ENCODE results near the gene BACH2.
"Not testable (repeated sequence)": the region's sequence is repeated elsewhere in the genome, so short reads cannot be mapped to it uniquely, and the experiment has no call there.

Gene BACH2

DNA sequence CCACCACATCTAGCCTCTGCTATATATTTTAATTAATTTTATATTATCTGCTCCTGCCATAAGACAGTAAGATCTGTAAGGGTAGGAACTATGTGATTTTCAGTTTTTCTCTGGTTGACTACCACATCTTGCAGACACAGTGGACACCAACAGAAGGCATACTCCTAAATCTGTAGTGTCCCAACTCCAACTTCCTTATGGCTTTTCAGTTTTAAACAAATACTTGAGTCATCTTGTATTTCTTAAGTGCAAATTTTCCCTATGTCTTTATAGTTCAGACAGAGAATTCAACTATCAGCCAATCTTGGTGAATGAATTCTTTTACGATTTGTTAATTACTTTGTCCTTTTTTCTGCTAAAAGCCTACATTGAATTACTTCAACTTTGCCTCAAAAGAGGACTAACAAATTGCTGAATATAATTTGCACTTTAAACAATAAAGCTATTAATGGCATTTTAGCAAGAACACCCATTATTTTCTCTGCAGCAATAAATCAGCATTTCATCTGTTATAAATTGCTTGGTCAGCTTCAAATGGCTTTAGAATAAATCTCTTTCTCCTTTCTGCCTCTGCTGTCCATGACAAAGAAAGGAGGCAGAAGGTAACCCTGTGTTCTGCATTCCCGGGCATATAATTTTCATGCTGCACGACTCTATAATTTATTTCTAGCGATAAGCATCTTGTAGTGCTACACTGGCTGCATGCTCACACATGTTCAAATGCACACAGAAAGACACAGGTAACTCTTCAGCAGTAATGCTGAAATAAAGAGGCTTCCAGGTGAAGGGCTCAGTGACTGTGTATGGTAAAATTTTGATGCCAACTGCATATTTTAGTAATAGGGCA is 144.8 kb downstream of the BACH2 start:
- no peak for DNase-seq

DNA sequence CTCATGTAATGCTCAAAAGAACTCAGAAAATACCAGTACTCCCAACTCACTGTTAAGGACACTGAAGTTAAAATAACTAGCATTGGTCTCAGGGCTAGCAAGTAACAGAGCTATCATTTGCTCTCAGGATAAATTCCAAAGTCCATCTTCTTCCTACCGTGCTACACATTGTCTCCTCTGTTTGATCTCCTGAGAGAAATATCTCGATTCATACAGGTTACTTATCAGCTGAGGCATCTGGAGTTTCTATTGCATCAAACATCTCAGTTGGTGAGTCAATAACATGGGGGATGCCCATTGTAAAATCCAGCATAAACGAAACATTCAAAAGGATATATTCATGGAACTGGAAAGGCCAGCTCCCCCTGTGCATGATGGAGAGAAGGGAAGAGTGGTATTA is 147.4 kb downstream of the BACH2 start:
- DNase-seq = no peak

DNA sequence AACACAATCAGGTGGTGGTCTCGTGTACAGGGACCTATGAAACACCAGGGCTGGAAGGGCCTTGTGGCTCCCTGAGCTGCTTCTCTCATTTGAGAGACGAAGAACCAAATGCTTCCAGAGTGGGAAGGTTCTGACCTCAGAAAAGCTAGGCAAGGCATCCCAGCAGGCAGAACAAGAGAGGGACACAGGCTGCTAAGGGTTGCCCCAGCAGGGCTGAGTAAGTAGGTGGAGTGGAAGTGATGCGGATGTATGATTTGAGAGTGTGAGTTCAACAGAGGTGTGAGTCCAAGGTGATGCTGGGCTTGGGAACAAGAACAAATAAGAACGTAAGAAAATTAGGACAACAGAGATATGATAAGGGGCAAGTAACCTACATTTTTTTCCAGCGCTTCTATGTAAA is 147.8 kb downstream of the BACH2 start:
- no peak for DNase-seq

- no peak for DNase-seq
Measured at GRCh38 chr6:90146921-90147649, 149.6 kb downstream of the BACH2 start.

- DNase-seq = no peak
Measured at GRCh38 chr6:90146024-90146423, 150.6 kb downstream of the BACH2 start.

GRCh38 chr6:90144928-90145555 is 151.6 kb downstream of the BACH2 start:
- DNase-seq = no peak

- DNase-seq = peak in 1 of 5 donors; percentile 12
Measured at GRCh38 chr6:90144396-90144795, 152.2 kb downstream of the BACH2 start.

DNA sequence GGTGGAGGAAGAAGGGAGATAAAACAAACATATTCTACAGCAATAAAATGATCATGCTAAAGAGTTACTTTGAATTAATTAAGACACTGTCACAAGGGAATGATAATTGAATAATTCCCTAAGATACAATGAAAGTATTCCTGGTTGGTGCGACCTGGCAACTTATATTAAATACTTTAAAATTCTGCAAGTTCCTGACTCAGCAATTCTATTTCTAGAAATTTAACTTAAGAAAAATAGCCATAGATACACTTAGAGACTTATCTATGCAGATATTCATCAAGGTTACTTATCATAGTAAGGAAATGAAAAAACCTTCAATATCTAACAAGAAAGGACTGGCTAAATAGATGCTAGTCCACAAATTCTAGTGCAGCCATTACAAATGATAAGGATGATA is 156.0 kb downstream of the BACH2 start:
- DNase-seq = no peak

DNA sequence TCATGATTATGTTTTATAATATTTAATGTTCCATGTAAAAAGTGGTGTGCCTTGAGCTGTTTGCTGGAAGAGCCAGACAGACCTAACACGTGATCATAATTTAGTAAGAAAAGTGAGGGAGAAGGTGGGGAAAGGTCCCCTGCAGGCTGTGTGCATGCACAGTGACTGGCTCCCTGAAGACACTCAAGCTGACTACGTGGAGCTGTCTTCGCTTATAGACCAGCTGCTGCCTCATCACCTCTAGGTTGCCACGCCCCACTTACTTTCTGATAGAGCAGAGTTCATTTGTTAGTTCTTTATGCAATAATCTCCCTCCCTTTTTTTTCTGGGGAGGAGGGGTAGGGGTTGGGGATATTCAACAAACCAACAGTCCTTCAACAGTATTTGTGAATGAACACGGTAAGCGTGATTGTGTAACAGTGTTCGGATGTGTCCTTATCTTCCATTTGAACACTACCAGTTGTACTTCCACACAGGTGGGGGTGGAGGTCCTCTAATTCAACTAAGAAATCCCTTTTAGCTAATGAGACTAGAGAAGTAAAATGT is 157.3 kb downstream of the BACH2 start:
- no peak for DNase-seq

- DNase-seq = no peak
Measured at GRCh38 chr6:90136837-90137568, 159.6 kb downstream of the BACH2 start.

GRCh38 chr6:90136176-90136575 is 160.5 kb downstream of the BACH2 start:
- DNase-seq = no peak

- DNase-seq = no peak
Measured at GRCh38 chr6:90135667-90136066, 161.0 kb downstream of the BACH2 start.

GRCh38 chr6:90133664-90134063 is 163.0 kb downstream of the BACH2 start:
- DNase-seq = not testable (repeated sequence)

DNA sequence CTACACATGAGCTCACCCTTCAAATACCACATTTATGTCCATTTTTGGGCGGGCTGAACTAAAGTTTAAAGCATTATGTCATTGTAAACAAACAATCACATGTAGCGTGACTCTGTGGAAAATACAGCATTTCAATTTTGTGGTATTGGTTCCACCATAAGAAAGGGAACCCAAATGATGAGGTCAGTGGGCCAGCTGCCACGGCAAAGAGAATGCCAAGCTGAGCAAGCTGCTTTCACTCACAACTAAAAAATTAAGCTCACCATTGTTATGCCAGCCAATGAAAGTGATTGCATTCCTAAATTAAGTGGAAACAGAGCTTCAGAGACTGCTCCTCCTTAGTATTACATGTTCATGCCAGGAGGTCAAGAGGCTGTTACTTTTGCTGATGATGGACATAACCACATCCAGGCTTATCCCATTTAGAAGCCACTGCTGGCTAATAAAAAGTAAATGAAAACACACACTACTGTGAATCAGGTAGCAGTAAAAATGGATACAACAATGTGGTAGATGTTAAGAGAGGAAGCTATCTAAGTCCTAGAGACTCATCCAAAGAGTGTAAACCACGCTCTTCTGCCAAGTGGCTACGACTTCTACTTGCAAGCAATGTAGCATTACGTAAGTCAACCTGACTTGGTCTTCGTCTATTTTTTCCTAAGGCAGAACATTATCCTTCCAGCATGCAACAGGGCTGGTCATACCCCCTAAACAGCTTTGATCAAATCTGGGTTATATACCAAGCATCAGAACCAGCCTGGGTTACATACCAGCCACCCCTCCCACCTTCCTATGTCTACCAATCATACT is 164.8 kb downstream of the BACH2 start:
- DNase-seq = no peak

DNA sequence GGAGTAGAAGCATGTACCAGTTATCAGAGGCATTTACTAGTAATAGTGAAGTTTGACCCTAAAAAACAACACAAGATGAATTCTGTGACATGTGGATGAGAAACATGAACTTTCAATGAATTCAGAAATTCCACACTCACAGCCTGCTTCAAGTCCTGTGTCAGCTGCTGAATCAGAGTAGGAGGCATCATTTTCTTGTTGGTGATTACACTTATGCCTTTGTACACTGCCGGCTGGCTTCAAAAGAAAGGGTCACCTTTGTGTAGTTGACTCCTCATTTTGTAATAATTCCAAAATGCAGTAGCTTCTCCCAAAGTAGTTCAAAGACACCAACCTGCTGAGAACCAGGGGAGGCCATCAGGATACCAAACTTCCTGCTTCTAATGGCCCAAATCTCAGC is 165.5 kb downstream of the BACH2 start:
- no peak for DNase-seq

DNA sequence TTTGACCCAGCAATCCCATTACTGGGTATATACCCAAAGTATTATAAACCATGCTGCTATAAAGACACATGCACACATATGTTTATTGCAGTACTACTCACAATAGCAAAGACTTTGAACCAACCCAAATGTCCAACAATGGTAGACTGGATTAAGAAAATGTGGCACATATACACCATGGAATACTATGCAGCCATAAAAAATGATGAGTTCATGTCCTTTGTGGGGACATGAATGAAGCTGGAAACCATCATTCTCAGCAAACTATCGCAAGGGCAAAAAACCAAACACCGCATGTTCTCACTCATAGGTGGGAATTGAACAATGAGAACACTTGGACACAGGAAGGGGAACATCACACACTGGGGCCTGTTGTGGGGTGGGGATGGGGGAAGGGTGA is 168.0 kb downstream of the BACH2 start:
- DNase-seq = not testable (repeated sequence)

DNA sequence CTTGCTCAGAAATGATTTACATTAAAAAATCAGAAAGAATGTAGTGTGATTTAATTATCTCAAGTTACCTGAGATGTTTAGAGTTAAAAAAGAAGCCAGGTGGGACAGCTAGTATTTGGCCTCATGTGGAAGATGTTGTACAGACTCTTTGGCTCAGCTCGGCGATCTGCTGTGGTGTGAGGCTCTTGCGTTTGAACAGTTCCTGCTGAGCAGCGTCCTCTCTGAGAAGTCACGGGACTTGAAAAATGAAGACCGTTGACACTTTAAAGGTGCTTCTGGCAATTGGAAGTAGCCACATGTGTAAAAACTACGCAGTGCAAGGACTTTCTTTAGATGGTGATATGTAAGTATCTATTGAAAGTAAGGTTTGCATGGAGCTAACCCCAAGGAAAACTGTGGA is 169.0 kb downstream of the BACH2 start:
- no peak for DNase-seq

DNA sequence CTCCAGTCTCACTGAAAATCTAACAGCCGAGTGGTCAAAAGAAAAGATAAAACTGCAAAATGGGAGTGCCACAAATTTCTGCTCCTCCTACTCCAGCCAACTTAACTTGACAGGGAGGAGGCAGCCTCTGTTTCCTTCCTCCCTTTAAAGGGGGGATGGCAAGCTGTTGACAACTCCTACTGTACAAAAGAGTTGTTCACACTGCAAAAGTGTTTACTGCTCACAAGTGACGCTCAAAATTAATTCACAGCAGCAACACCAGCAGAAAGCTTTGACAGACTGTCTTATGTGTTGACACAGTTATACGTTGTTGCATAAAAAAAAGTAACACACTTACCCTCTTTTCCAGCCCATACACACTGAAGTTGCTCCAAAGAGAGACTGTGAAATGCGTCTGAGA is 169.8 kb downstream of the BACH2 start:
- no peak for DNase-seq

DNA sequence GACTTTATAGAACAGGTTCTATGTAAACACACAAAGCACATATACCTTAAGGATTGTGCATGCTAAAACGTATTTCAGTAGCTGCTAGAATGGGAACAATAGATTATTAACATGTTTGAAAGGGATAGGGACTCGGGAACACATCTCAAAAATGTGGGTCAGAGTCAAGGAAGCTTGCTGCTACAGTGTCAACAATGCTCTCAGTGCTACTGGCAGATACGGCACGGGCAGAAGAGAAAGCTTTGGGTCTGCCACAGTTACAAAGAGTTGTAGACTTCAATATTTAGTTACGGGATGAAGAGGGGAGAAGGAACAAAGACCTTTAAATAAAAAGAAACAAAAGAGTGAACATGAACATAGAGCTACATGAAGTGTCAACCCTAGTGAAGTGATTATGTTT is 170.5 kb downstream of the BACH2 start:
- DNase-seq = no peak

DNA sequence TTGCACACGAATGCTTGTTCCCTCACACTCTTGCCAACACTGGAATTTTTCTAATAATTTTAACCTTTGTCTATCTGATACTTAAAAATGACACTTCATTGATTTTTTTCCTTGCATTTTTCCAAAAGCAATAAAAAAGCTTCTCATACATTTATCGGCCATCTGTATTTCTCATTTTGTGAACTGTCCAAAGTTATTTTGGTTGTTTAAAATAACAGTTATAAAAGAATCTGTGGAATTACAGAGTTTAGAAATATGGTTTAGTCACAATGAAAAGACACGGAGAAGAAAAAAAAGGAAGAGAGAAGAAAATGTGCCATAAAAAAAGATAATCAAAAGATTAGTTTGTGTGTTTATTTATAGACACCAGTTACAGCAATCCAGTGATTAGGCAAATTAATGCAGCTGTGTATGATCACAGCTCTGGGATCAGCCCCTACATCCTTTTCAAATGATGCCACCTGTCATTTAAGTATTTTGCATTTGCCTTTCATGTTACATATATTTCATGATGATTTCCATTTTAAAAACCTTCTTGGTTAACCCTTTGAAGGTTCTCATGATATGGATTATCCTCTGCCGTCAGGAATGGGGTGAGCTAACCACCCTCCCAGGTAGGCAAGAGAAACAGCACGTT is 171.7 kb downstream of the BACH2 start:
- no peak for DNase-seq

DNA sequence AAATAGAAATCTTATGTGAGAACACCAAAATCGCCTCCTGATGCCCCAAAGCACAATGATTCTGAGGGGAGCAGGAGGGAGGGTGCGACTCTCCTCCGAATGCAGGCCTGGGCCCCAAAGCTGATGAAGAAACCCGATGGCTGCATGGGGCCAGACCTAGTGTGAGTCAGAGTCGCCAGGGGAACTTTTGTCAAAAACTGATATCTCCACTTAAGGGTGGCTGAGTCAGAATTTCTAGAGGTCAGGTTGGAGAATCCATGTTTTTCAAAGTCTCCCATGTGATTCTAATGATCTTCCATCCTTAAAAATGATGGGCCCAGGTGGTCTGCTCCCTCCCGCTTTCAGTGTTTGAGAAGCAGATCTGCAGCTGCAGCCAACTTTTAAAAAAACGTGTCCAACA is 172.8 kb downstream of the BACH2 start:
- no peak for DNase-seq
